Osteocyte (in vitro differentiated cells): Measurements from ENCODE around the gene ZBTB32. TPM values are rescaled to one million over a fixed set of nuclear protein-coding genes. Genes with fewer than 3 reads are reported as not detected.
"Not testable (repeated sequence)": the region's sequence is repeated elsewhere in the genome, so short reads cannot be mapped to it uniquely, and the experiment has no call there.

Experiments
- DNase-seq: peaks from one replicate; pipeline ENCODE4 v3.0.0; 2021; ENCODE audit warnings: mixed read lengths; ENCODE audit not compliant: unreplicated experiment; ENCODE audit errors: extremely low spot score
- H3K27ac Mint-ChIP-seq: one replicate; pipeline ENCODE4 v1.8.0; 2021; ENCODE audit warnings: mild to moderate bottlenecking, mixed read lengths; ENCODE audit not compliant: unreplicated experiment
- H3K27me3 Mint-ChIP-seq: one replicate; pipeline ENCODE4 v1.8.0; 2021; ENCODE audit warnings: mixed read lengths; ENCODE audit not compliant: unreplicated experiment
- H3K36me3 Mint-ChIP-seq: one replicate; pipeline ENCODE4 v1.8.0; 2021; ENCODE audit warnings: mixed read lengths; ENCODE audit not compliant: unreplicated experiment
- H3K4me1 Mint-ChIP-seq: one replicate; pipeline ENCODE4 v1.8.0; 2021; ENCODE audit warnings: mixed read lengths; ENCODE audit not compliant: unreplicated experiment
- H3K4me3 Mint-ChIP-seq: one replicate; pipeline ENCODE4 v1.8.0; 2021; ENCODE audit warnings: mild to moderate bottlenecking, moderate library complexity, mixed read lengths; ENCODE audit not compliant: unreplicated experiment
- H3K9me3 Mint-ChIP-seq: one replicate; pipeline ENCODE4 v1.8.0; 2021; ENCODE audit warnings: mixed read lengths; ENCODE audit not compliant: unreplicated experiment
- CTCF ChIP-seq: fragments of 200-600 bp; sonication (generic); IDR thresholded peaks from 2 replicates; pipeline ENCODE4 v1.5.0; 2021; ENCODE audit warnings: antibody characterized with exemption, mild to moderate bottlenecking, moderate library complexity
- total RNA-seq: library from RNA; stranded (reverse); gene quantifications from 2 replicates; pipeline ENCODE4 v1.2.1, GENCODE V29; 2021

The ZBTB32 gene
- total RNA-seq, 1 donor from 2014 or later: not detected

GRCh38 chr19:35723671-35724070 lies 19.3 kb downstream of the ZBTB32 start:
- Mint-ChIP-seq H3K4me1 (peaks cover 10% of the 10 kb centered on the region), H3K4me3 (no peak overlapping the region), H3K27me3 (no peaks in the 10 kb centered on the region), H3K9me3 (no peaks in the 10 kb centered on the region), H3K36me3 (peaks cover 48% of the 10 kb centered on the region), H3K27ac (no peak overlapping the region)
- DNase-seq: no peak
- TF ChIP-seq CTCF: no peak

- not testable (repeated sequence) for H3K4me3 Mint-ChIP-seq, DNase-seq, H3K4me1 Mint-ChIP-seq, H3K9me3 Mint-ChIP-seq, H3K27ac Mint-ChIP-seq, H3K27me3 Mint-ChIP-seq
- H3K36me3 Mint-ChIP-seq: peaks cover 52% of the 10 kb centered on the region
Measured at GRCh38 chr19:35724132-35724531, 19.8 kb downstream of the ZBTB32 start.

GRCh38 chr19:35724560-35724959 lies 20.2 kb downstream of the ZBTB32 start:
- DNase-seq: no peak
- no peak overlapping the region for H3K27ac Mint-ChIP-seq
- no peak overlapping the region for H3K4me3 Mint-ChIP-seq
- H3K9me3 Mint-ChIP-seq: no peaks in the 10 kb centered on the region
- peaks cover 2% of the 10 kb centered on the region for H3K4me1 Mint-ChIP-seq
- peaks cover 56% of the 10 kb centered on the region for H3K36me3 Mint-ChIP-seq
- TF ChIP-seq CTCF: no peak
- no peaks in the 10 kb centered on the region for H3K27me3 Mint-ChIP-seq

GRCh38 chr19:35725216-35725861 lies 21.0 kb downstream of the ZBTB32 start:
- no peak overlapping the region for H3K27ac Mint-ChIP-seq
- H3K27me3 Mint-ChIP-seq: no peaks in the 10 kb centered on the region
- H3K4me1 Mint-ChIP-seq: no peaks in the 10 kb centered on the region
- no peaks in the 10 kb centered on the region for H3K9me3 Mint-ChIP-seq
- no peak overlapping the region for H3K4me3 Mint-ChIP-seq
- no peak for DNase-seq
- H3K36me3 Mint-ChIP-seq: peaks cover 62% of the 10 kb centered on the region
- no peak for TF ChIP-seq CTCF

- Mint-ChIP-seq H3K9me3 (no peaks in the 10 kb centered on the region), H3K4me3 (no peak overlapping the region), H3K27ac (no peak overlapping the region), H3K36me3 (peaks cover 65% of the 10 kb centered on the region), H3K27me3 (no peaks in the 10 kb centered on the region), H3K4me1 (no peaks in the 10 kb centered on the region)
- DNase-seq: no peak
- TF ChIP-seq CTCF: no peak
Measured at GRCh38 chr19:35727053-35727955, 22.9 kb downstream of the ZBTB32 start.
